ENCODE measurements around the gene CTTNBP2.

Gene CTTNBP2, protein sequence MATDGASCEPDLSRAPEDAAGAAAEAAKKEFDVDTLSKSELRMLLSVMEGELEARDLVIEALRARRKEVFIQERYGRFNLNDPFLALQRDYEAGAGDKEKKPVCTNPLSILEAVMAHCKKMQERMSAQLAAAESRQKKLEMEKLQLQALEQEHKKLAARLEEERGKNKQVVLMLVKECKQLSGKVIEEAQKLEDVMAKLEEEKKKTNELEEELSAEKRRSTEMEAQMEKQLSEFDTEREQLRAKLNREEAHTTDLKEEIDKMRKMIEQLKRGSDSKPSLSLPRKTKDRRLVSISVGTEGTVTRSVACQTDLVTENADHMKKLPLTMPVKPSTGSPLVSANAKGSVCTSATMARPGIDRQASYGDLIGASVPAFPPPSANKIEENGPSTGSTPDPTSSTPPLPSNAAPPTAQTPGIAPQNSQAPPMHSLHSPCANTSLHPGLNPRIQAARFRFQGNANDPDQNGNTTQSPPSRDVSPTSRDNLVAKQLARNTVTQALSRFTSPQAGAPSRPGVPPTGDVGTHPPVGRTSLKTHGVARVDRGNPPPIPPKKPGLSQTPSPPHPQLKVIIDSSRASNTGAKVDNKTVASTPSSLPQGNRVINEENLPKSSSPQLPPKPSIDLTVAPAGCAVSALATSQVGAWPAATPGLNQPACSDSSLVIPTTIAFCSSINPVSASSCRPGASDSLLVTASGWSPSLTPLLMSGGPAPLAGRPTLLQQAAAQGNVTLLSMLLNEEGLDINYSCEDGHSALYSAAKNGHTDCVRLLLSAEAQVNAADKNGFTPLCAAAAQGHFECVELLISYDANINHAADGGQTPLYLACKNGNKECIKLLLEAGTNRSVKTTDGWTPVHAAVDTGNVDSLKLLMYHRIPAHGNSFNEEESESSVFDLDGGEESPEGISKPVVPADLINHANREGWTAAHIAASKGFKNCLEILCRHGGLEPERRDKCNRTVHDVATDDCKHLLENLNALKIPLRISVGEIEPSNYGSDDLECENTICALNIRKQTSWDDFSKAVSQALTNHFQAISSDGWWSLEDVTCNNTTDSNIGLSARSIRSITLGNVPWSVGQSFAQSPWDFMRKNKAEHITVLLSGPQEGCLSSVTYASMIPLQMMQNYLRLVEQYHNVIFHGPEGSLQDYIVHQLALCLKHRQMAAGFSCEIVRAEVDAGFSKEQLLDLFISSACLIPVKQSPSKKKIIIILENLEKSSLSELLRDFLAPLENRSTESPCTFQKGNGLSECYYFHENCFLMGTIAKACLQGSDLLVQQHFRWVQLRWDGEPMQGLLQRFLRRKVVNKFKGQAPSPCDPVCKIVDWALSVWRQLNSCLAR (N-terminal part only)
- 0.31 to 6.1 (median 2.2) reads per million in 17 experiments for total RNA-seq

DNA sequence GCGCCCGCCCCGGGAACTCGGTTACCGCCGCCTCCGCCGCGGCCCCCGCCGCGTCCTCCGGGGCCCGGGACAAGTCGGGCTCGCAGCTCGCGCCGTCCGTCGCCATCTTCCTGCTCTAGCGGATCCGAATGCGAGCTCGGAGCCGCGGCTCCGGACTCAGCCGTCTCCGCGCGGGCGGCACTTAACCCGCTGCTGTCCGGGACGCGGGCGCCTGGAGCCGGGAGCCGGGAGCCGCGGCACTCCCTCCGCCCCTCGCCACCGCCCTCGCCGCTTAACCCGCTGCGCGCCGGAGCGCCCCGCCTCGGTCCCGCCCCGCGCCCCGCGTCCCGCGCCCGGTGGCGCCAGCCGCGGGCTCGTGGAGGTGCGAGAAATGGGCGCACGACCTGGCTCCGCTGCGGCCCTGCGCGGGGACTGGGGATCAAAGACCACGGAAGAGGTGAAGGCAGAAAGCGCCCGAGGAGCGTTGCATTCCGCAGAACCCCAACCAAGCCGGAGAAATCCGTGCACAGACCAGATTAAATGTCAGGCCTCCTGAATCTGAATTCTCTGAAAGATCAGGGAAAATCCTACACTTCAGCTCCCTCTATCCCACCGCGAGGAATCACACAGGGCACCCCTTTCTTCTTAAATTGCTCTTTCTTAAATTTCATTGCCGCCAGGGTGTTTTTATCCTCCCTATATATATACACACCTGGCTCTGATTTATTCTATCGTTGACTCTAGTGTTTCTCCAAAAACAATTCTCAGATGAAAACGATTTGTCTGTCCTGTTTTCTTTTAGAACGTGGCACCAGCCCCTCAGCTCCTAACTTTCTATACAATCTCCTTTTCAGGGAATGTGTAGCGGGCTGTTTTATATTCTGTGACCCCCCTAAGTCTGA is at the start of gene CTTNBP2:
TSS of gene CTTNBP2 (minus strand) at position 132 of the 881 bp plus-strand sequence. CDS start at position 106, 26 bp downstream.
- peak; percentile 43 to 74 (median 62) for DNase-seq

DNA sequence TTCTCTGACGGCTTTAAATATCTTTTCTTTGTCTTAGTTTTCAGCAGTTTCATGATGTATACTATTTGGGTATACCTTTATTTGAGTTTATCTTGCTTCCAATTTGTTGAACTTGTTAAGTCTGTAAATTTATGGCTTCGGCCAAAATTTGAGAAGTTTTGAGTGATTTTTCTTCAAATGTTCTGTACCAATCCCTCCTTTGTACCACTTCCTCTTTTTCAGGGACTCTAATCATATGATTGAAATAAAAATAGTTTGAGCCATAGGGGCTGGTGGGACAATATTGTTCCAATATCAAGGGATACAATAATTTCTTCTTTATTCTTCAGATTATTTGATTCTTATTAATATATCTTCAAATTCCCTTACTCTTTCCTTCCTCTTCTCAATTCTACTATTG is 43.1 kb upstream of the CTTNBP2 start:
- peak in 1 of 4 experiments; percentile 4 for DNase-seq

DNA sequence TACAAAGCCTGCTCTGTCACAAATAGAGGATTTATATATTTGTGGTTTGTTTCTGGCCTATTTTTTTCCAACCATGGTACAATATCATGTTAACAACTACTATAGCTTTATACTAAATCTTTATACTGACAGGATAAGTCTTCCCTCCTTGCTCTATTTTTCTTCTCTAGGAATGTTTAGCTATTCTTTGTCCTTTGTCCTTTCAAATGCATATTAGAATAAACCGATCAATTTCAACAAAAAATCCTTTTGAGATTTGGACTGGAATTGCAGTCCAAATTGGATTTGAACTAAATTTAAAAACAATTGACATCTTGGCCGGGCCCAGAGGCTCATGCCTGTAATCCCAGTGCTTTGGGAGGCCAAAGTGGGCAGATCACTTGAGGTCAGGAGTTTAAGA is 39.2 kb upstream of the CTTNBP2 start:
- DNase-seq = no peak

DNA sequence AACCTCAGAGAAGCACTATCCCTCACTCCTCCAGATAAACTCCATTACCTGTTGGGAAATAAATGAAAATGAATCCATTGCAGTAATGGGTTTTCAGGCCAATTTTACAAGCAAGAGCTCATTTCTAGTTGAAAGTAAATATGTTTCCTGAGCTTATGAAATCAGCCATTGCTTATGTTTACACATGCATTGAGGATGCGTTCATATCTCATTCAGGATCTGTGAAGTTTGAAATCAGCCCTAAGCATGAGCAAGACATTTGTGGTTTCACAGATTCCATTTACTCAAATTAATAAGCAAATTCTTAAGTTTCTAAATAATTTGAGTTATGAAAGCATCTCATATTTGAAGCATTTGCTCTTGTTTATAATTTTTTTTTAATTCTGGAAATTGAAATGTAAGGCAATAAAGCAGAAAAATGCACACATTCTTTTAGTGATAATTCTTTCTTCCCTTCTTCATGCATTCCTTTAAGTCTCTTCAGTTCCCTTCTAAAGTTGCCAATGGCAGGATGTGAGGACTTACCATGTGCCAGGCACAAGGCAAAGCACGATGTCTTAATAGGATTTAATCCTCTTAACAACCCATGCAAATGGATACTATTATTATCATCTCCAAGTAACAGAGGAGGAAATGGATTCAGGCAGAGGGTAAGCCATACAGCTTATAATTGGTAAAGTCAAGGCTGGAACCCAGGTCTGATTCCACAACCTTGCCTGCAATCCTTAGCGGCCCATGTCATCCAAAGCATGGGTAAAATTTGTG is 35.0 kb upstream of the CTTNBP2 start:
- DNase-seq = no peak

DNA sequence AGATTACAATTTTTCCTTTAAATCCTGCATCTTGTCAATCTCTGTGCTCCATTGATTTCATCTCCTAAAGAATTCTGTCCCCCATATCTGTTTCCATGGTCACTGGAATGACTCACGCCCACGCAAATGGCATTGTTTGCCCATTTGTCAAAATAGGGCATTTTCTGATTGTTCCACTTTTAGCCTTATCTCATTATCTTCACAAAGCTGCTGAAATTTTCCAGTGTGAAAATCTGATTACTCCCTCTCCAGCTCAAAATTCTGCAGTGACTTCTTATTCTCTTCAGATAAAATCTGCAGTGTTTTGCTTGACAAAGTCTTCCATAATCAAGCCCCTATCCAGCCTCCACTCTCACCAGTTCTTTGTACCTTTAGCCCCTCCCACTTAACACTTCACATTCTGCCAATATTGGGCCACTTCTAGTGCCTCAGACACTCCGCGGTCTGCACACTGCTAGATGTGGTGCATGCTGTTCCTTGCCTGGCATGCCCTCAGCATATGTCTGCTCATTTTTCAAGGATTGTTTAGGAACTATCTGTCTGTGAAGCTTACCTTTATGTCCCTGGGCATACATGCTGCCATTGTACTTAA is 33.9 kb upstream of the CTTNBP2 start:
- no peak for DNase-seq

DNA sequence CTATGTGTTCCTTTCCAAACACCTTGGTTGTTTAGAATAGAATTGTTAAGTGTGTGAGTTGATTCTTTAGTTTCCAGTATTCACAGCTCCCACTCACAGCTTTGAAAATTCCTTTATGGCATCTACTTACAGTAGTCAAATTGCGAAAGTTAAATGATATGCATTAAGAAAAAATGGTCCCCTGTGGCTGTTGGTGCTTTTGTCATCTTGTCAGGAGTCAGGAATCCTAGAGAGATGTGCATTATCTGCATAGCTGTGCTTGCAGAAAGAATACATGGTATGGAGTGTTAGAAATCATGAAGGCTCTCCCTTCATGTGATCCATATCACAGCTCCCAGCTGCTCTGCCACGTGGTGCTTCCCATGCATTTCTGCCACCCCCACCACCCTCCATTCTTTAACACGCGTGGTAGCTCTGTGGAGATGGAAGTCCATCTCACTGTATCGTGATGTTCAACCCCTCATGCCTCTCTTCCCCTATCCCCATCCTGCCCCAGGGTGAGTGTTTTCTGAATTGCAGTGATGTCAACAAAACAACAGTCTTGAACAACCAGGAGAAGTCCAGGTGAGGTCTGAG is 29.2 kb upstream of the CTTNBP2 start:
- DNase-seq = no peak

DNA sequence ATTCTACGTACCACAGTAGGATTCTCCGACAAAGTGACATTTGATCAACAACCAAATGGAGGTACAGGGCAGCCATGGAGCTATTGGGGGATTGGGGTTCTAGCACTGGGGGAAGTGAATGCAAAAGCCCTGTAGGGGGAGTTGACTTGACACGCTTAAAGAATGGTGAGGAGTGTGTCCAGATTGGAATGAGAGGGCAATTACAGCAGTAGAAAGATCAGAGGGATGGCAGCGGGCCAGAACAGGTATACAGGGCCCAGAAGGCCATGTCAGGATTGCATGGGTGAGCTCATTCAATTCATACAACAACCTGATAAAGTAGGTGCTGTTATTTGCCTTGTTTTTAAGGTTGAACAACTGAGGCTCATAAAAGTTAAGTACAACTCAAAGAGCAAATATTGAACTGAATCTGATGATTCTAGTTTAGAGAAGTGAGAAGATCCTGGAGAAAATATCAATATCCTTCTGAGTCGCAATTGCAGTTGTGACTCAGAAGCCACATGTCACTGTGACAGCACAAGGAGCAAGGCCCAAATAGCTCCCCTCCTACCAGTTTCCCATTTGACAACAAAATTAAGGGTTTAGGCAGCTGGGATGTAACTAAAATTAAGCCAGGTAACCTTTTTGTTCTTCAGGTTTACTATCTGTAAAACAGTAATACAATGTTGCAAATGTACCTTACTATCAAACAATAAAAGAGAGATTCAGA is 28.0 kb upstream of the CTTNBP2 start:
- no peak for DNase-seq

DNA sequence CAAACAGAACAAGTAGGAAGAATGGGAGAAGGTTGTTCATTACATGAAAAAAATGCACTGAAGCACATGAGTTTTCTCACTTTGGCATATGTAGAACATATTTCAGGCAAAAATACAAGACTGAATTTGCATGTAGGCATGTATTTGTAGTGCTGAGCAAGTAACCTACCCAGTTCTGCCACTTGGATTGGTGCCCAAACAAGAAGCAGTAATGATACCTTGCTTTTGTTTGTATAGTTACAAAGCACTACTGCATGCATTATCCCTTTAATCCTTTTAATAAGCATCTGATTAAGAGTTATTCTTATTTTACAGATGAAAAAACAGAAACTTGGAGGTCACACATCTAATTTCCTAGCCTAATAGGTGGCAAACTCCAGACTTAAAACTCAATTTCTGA is 23.1 kb upstream of the CTTNBP2 start:
- no peak for DNase-seq

DNA sequence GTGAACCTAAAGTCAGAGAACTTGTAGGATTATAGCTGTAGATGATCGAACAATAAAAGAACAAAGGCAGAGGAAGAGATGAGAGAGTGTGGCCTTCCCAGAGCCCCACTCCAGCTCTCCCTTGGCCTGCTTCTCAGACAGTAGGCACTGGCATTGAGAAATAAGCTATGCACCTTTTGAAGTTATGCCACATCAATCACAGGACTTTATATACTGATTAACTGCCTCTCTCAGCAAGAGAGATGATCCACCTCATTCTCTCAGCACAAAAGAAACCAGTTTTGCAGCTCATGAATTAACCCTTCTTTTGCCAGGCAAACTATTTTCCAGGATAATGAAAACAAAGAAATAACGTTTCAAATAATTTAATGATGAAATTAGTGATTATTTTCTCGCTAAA is 22.0 kb upstream of the CTTNBP2 start:
- DNase-seq = no peak

DNA sequence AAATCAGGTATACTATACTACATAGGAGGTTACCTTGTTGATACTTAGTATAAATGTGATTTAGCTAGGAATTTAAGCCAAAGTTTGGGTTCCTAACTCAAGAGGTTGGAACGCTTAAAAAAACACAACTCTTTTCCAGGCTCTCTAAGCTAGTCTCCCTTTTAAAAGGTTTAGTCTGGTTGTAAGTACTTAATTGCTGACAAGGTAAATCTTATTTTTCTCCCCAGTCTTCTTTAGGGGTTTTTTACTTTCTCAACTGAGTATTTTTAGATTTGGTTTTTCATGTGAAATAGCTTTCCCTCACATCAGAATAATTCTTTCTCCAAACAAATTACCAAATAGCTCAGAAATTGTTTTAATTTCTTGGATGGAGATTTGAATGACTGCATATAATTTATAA is 20.8 kb upstream of the CTTNBP2 start:
- no peak for DNase-seq

DNA sequence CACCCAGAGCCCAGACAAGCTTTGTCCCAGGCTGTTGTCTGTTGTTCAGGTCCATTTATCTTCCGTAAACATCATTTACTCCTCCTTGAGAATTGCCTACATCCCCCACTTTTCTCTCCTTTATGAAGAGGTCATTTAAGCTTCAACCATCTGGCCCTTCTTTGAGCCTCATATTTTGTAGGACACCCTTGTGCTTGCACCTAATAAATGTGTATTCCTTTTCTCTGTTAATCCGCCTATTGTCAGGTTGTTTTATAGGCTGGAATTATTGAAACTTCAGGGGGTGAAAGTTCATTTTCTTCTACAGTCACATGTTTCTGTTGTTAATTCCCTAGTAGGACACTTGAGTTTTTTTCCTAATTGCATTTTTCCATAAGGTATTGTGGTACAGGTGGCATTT is 19.6 kb upstream of the CTTNBP2 start:
- DNase-seq = no peak

DNA sequence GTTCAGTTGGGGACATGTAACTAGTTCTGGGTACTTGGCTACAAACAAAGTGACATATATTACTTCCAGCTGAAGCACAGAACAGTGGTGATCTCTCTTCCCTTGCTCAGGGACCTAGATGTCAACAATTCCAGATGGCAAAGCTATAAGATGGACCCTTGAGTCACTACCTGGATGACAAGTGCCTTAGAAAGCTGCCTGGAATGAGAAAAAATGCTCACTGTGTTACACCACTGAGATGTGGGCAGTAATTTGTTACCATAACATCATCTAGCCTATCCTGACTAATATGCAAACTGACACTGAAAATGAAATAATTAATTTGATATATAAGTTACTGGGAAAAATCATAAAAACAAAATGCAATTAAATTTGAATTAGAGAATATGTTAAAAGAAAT is 16.4 kb upstream of the CTTNBP2 start:
- no peak for DNase-seq

DNA sequence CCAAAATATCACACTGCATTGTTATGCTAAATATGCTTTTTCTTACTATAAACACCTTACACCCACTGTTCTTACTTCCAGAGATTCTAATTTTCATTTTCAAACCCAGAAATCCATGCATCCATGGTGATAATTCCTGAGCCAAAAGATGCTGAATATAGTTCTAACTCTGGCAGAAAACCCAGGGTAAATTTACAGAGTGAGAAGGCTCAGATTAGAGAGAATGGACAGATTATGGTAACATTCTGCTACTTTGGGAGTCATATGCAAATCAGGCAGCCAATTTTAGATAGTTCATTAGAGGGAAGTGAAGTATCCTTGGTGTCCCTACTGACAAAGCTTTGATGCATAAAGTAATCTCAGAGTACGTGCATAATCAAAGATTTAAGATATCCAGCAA is 15.4 kb upstream of the CTTNBP2 start:
- DNase-seq = no peak

DNA sequence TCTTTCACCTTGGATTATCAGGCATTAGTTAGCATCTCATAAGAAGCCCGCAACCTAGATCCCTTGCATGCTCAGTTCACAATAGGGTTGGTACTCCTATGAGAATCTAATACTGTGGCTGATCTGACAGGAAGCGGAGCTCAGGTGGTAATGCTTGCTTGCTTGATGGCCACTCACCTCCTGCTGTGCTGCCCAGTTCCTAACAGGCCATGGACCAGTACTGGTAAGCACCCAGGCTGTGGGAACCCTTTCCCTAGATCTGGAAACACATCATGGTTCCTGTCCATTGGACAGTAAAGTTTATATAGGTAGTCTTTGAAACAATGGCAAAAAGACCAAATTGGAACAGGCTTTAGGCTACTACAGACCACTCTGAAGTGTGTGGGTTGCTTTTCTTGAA is 9.4 kb upstream of the CTTNBP2 start:
- DNase-seq = no peak

DNA sequence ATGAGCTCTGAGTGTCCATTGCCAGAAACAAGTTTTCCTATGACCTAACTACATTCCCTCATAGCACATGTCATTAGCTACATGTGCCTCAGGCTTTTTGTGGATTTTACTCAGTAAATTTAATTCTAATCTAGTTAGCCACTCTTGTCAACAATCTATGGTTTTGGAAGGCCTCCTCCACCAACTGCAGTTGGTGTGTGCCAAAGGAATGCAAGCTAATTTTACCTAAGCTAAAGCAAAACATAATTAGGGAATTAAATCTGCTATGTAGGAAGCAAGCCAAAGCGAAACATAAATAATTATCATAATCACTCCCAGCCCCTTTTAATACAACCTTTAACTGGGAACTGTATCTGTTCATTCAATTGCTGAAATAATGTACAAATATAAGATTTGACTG is 3.5 kb upstream of the CTTNBP2 start:
- DNase-seq = no peak

DNA sequence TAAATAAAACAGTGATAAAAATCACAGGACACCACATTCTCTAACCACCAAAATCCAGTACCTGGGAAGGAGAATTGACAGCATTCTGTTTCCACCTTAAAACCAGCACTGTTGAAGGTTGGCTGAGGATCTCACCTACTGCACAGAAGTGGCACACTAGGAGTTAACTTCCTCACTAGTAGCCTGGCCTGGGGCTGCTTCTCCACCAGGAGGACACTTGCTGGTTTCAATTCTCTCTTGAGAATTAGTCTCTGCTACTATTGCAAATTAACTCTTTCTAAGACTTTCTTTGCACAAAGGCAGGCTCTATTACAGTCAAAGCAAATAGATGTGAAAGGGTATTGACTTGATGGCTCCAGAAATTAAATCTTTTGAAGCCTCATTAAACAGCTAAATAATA is 2.3 kb upstream of the CTTNBP2 start:
- DNase-seq = peak; percentile 54 to 75 (median 68)

DNA sequence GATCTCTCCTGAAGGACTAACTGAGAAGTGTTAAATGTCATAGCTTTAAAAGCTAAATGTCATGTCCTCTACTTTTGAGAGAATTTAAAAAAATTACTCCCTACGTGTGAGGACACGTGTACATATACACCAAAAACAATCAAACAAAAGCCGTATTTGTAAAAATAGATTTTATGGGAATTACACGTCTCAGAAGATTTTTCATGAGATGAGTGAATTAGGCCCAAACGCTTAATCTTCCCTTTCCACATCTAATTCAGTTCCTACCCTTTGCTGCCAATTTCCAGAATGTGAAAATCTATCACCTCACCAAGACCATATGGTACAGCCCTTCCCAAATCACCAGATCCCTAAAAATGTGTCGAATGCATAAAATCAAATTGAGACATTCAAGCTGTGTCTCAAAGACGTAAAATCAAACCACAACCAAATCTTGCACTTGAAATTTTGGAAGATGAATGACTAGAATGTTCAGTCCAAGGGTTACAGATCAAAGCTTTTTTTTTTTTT is 1.0 kb upstream of the CTTNBP2 start:
- no peak for DNase-seq

DNA sequence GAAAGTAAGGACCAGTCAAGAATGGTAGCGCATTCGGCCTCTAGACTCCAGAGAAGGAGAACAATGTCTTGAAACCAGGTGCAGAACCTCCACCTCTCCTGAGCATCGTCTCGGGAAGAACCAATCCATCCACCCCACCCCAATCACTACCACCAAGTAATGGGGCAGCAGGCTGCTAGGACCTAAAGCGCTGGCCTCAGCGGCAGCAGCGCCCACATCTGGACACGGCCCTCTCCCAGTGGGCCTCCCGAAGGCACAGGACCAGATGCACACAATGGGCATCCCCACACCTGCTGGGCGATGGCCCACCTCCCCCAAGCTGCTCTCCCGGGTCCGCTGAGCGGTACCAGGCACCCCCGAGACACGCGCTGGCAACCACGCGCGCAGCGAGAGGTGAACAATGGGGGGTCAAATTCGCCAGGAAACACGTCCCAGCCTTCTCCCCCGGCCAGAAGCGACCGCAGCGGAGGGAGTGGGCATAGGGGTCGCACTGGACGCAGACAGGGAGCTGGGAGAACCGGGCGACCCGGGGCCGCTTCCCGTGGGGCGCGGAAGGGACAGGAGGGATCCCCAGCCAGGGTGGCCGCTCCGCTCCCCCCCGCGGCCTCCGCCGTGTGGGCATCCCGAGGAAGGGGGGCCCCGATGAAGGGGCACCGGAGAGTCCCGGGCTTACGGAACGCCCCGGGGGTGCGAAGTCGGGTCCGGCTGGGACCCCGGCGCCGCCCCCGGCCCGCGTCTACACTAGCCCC is 506 bp downstream of the CTTNBP2 start:
- peak in 3 of 4 experiments; percentile 7 to 33 (median 25) for DNase-seq

All from suppressor macrophage (primary cell).